GM19468 (cell line): Measurements from ENCODE around the gene RINL.

Source experiments
- ATAC-seq: cut with Tn5 transposase; IDR thresholded peaks from one replicate; pipeline ENCODE4 v1.9.1; 2021; ENCODE audit warnings: mild to moderate bottlenecking, moderate library complexity, moderate number of reproducible peaks; ENCODE audit not compliant: unreplicated experiment; ENCODE audit errors: extremely low read depth

RINL gene

DNA sequence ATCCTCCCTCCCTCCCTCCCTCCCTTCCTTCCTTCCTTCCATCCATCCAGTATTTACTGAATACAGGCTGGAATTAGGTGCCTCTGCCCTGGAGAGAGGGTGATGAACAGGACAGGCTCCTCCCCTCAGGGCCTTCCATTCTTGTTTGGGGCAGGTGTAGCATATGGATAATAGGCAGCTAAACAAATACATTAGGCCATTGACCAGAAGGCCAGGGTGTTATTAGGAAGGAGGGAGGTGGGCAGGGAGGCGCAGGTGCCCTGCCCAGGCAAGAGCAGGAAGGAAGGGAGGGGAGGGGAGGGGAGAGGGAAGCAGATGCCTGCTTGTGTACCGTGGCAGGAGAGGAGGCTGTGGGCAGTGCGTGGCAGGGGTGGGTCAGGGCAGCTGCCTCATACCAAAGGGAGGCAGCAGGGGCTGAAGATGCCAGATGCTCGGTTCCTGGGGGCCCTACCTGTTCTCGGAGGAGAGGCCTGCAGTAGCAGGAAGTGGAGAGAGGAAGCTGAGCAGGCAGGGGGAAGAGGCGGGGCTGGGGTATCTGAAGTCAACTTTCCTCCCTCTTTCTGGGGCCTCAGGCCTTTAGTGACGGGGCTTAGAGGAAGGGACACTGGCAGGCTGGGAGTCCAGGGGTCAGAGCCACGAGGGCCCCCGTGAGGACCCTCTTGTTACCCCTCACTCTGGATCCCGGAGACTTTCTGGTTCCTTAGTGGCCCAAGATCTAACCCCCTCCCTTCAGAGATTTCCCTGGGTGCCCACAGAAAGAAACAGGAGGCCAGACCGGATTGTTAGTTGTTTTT is at the start of gene RINL:
Gene RINL (minus strand): TSS at position 495 of the 794 bp plus-strand sequence. CDS start 1,533 bp downstream, outside the sequence.
- no peak for ATAC-seq

DNA sequence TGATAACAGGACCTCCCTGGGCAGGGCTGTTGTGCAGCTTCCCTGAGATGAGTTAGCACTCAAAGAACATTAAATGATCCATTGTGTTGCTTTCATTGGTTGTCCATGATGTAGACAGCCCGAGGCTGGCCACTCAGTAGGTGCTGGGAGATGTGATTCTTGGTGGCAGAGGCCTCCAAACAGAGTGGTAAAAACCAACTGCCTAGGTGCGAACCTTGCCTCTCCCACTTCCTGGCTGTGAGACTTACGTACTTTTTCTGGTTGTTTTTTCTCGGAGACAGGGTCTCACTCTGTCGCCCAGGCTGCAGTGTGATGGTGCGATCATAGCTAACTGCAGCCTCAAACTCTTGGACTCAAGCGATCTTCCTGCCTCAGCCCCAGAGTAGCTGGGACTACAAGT is 46.3 kb upstream of the RINL start:
- ATAC-seq = no peak

- ATAC-seq = no peak
These were observed 44.4 kb upstream of the RINL start for GRCh38 chr19:38922482-38922881.

- ATAC-seq = no peak
These were observed 43.6 kb upstream of the RINL start for GRCh38 chr19:38921420-38922274.

GRCh38 chr19:38920602-38921419 is 42.7 kb upstream of the RINL start:
- ATAC-seq = no peak

GRCh38 chr19:38919837-38920601 is 41.9 kb upstream of the RINL start:
- ATAC-seq = no peak

- ATAC-seq = no peak
These were observed 40.5 kb upstream of the RINL start for GRCh38 chr19:38918526-38918925.

DNA sequence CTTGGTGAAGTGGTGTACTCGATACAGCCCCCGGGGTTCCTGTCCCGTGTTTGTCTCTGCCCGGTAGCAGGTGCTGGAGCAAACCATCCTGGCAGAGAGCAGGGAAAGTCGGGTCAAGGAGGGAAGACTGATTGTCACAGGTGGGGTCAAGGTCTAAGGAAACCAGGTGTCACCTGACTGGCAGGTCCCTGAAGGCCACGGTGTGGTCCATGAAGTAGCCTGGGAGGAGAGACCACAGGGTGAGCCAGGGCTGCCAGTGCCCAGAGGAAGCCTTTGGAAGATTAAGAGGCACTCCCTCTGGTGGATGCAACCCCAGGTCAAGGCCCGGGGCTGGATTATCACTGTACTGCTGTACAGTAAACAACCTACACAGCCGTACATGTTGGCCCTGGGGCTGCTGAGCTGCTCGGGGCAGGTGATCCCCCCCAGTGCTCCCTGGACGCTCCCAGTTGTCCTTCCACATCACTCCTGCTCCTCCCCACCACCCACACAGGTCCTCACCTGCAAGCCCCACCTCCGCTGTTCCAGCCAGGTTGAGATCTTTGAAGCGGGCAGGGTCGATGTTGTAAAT is 39.9 kb upstream of the RINL start:
- no peak for ATAC-seq

DNA sequence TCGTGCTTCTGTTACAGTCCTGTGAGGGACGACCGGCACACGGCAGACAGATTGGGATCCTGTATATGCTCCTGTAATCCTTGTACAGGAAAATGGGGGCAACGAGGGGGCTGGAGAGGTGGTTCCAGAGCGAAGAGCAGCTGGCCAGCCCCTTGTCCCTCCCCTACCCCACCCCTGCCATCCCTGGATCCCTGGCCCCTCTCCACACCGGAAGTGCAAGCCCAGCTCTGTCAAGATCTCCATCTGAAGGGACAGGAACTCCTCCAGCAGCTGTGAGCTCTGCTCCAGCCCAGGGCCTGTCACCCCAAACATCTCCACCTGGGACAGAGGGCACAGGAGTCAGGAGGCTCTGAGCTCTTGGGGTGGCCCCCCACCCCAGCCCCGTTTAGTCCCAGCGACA is 39.4 kb upstream of the RINL start:
- no peak for ATAC-seq

DNA sequence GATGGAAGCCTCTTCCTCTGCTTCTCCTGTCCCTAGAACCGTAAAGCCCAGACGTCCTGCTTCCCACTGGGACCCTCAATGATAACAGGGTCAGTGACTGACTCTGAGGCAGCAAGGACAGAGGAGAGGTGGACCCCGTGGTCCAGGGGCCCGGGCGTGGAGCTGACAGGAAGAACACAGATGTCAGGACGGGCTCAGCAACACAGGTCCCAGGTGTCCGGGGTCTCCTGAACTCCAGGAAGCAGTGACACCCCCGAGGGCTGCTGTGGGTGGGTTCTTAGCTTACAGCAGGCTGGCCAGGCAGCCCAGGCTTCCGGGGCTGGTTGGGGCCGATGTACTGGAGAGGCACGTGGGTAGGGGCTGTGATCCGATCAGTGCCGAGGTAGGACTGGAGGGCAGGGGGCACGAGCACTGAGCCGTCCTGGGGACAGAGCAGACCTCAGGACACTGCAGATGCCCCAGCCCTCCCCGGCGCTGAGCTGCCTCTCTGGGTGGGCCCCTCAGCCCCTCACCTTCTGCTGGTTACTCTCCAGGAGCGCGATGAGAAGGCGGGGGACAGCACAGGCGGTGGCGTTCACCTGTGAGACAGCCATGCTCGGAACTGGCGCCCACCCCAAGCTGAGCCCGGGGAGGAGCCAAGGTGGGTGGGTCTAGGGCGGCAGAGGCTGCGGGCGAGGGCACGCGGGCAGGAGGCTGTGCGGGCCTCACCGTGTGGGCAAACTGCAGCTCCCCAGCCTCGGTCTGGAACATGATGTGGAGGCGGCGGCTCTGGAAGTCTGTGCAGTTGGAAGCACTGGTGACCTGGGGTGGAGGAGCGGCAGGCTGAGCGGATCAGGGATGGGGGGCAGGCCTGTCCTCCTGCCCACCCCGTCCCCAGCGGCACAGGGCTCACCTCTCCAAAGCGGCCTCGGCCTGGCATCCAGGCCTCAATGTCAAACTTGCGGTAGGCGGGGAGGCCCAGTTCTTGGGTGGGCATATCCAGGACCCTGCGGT is 37.5 kb upstream of the RINL start:
- no peak for ATAC-seq

DNA sequence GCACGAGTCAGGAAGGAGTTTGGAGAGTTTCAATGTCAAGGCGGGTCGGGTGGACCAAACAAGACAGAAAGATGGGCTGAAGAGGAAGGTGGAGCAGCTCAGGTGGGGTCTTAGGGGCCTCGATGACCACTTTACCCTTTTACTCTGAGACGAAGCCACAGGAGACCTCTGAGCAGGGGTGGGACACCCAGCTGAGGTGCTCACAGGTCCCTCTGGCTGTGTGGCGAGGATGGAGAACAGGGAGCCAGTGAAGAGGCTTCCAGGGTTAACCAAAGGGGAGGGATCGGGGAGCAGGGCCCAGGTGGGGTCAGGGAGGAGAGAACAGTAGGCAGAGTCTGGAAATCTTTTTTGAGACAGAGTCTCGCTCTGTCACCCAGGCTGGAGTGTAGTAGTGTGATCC is 35.9 kb upstream of the RINL start:
- no peak for ATAC-seq

- no peak for ATAC-seq
These were observed 34.8 kb upstream of the RINL start for GRCh38 chr19:38912600-38913514.

DNA sequence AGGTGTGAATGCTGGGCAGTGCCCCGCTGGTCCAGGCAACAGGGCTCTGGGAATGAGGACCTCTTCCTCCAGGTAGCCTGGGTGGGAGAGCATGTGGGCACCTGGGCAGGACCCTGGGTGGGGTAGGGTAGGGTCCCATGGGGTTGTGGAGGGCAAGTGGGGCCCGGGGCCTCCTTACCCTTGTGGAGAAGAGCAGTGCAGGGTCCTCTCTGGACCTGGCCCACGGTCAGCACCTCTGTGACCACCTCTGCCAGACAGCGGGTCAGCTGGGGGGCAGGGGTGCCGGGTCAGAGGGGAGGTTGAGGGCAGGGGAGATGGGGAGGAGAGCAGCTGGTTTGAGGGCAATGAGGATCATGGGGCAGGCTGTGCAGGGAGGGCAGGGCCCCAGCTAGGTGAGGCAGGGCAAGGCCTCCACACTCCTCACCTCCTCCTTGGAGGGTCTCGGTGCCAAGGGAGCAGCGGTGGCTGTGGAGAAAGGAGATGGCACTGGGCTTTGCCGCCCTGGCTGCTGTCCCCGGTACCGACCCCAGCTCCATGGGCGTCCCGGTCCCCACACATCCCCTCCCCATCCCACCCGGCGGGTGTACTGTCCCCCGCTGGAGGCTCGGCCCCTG is 33.4 kb upstream of the RINL start:
- no peak for ATAC-seq

DNA sequence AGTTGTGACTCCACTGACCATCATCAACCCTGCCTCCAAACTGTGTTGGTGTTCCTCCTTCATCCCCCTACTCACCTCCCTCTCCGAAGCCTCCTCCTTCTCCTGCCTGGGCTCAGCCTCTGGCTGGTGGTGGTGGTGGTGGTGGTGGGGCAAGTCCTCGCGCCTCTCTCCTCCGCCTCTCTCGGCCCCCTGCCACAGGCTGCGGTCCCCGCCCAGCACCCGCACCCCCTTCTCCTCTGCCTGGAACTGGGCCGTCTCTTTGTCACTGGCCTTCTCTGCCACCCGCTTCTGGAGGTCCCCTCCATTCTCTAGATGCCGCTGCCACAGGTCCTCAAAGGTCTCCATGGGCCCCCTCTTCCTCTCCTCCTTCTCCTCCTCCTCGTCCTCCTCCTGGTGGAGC is 32.4 kb upstream of the RINL start:
- no peak for ATAC-seq

DNA sequence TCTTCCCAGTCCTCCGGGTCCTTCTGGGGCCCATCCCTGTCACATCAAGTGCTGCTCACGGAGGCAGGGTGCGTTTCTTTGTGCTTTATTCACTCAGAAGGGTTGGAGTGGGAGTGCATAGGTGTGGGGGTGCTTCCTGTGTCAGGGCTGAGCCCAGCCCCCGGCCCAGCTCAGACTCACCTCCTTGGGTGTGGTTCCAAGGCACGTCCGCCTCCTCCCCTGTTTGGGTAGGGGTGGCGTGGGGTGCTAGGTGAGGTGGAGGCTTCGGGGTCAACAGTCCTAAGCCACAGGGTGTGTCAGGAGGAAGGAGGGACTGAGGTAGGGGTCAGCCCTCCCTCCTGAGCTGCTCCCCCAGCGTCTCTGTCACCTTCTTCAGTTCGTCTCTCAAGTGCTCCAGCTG is 30.8 kb upstream of the RINL start:
- no peak for ATAC-seq

DNA sequence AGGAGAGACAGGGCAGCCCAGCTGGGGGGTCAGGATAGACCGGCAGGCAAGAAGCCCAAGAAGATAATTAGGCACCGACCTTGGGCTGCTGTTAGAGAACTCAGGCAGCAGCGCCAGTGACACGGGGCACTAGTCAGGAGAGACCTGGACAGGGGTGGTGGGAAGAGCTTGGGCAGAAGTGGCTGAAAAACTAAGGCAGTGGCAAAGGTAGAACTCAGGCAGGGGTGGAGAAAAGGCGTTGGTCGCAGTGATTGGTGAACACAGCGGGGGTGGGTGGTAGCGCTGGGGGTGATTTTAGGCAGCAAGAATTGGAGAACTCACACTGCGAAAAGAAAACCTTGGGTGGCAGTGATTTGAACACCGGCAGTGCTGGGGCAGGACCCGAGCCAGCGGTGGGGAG is 29.6 kb upstream of the RINL start:
- ATAC-seq = no peak

- ATAC-seq = no peak
These were observed 29.2 kb upstream of the RINL start for GRCh38 chr19:38907227-38907626.
